22Rv1 (cell line): ENCODE measurements around the gene EEF1AKMT1.

ENCODE experiments used
- CTCF ChIP-seq: fragments of 450-650 bp; IDR thresholded peaks from 2 replicates; pipeline ENCODE4 v1.5.1; 2017; ENCODE audit warnings: mild to moderate bottlenecking
- ZFX ChIP-seq: fragments of 450-650 bp; IDR thresholded peaks from 2 replicates; pipeline ENCODE4 v1.6.1; 2017; ENCODE audit warnings: antibody characterized with exemption, borderline replicate concordance

- TF ChIP-seq CTCF: peak; percentile 23
- no peak for TF ChIP-seq ZFX
Observed at GRCh38 chr13:20721454-20722357, 52.1 kb downstream of the EEF1AKMT1 start.
